Measurements from ENCODE around the gene RXFP2. TPM values are rescaled to one million over a fixed set of nuclear protein-coding genes. Genes with fewer than 3 reads are reported as not detected.

The RXFP2 gene
- total and polyA plus RNA-seq, 10 donors = not detected

- H3K4me3 ChIP-seq = no peak overlapping the region
- WGBS, 5 donors = 79 to 88% (median 86%) methylated on average over 3 of the region's 3 CpGs
Measured at GRCh38 chr13:31747291-31747690, 8.0 kb downstream of the RXFP2 start.

GRCh38 chr13:31747966-31748365 lies 8.6 kb downstream of the RXFP2 start:
- intact Hi-C loops (cut with DNase I; ENCODE audit: low total_unique reads) = no loop called here
- WGBS, 5 donors = 81 to 88% (median 82%) methylated on average over 2 of the region's 2 CpGs
- Histone ChIP-seq H3K4me1 (peaks cover 0 to 8% (median 0%) of the 10 kb centered on the region in 6 donors), H3K36me3 (no peaks in the 10 kb centered on the region), H3K9me3 (no peaks in the 10 kb centered on the region), H3K27ac (no peak overlapping the region), H3K27me3 (replicated peaks in 1 of 7) (peaks cover 0 to 41% (median 0%) of the 10 kb centered on the region in 7 donors), H3K4me3 (no peak overlapping the region)
- no peak for DNase-seq
- no peak for TF ChIP-seq POLR2A (IDR thresholded peaks at IDR 0.05)
- no peak for TF ChIP-seq POLR2AphosphoS5 (IDR thresholded peaks at IDR 0.05)
- TF ChIP-seq, protein P1, sequence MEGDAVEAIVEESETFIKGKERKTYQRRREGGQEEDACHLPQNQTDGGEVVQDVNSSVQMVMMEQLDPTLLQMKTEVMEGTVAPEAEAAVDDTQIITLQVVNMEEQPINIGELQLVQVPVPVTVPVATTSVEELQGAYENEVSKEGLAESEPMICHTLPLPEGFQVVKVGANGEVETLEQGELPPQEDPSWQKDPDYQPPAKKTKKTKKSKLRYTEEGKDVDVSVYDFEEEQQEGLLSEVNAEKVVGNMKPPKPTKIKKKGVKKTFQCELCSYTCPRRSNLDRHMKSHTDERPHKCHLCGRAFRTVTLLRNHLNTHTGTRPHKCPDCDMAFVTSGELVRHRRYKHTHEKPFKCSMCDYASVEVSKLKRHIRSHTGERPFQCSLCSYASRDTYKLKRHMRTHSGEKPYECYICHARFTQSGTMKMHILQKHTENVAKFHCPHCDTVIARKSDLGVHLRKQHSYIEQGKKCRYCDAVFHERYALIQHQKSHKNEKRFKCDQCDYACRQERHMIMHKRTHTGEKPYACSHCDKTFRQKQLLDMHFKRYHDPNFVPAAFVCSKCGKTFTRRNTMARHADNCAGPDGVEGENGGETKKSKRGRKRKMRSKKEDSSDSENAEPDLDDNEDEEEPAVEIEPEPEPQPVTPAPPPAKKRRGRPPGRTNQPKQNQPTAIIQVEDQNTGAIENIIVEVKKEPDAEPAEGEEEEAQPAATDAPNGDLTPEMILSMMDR (IDR thresholded peaks at IDR 0.05 in 8 of 11, conservative IDR thresholded peaks at IDR 0.05 in 3 of 11) = no peak

More at GRCh38 chr13:31747291-31747690, 8.0 kb downstream of the RXFP2 start:
- Histone ChIP-seq H3K9me3 (no peaks in the 10 kb centered on the region), H3K27me3 (replicated peaks in 1 of 7) (peaks cover 0 to 35% (median 0%) of the 10 kb centered on the region in 7 donors), H3K4me1 (peaks cover 0 to 10% (median under 1%) of the 10 kb centered on the region in 6 donors), H3K27ac (no peak overlapping the region), H3K36me3 (no peaks in the 10 kb centered on the region)
- TF ChIP-seq, protein P1 (IDR thresholded peaks at IDR 0.05 in 8 of 11, conservative IDR thresholded peaks at IDR 0.05 in 3 of 11) = no peak
- TF ChIP-seq POLR2A (IDR thresholded peaks at IDR 0.05) = no peak
- intact Hi-C loops (cut with DNase I; ENCODE audit: low total_unique reads) = no loop called here
- no peak for DNase-seq

- WGBS, 5 donors = 72 to 83% (median 78%) methylated on average over 4 of the region's 4 CpGs
- Histone ChIP-seq H3K4me3 (no peak overlapping the region), H3K27ac (no peak overlapping the region), H3K36me3 (no peaks in the 10 kb centered on the region), H3K9me3 (no peaks in the 10 kb centered on the region), H3K4me1 (peaks cover 0 to 8% (median 0%) of the 10 kb centered on the region in 6 donors), H3K27me3 (replicated peaks in 1 of 7) (peaks cover 0 to 48% (median 0%) of the 10 kb centered on the region in 7 donors)
- TF ChIP-seq, protein P1 (IDR thresholded peaks at IDR 0.05 in 8 of 11, conservative IDR thresholded peaks at IDR 0.05 in 3 of 11) = no peak
- no peak for TF ChIP-seq POLR2AphosphoS5 (IDR thresholded peaks at IDR 0.05)
- no peak for TF ChIP-seq POLR2A (IDR thresholded peaks at IDR 0.05)
- DNase-seq = no peak
- intact Hi-C loops (cut with DNase I; ENCODE audit: low total_unique reads) = no loop called here
Measured at GRCh38 chr13:31749929-31750328, 10.6 kb downstream of the RXFP2 start.

GRCh38 chr13:31755211-31755610 lies 15.9 kb downstream of the RXFP2 start:
- Histone ChIP-seq H3K27ac (no peak overlapping the region), H3K27me3 (replicated peaks in 1 of 7) (peaks cover 0 to 42% (median 0%) of the 10 kb centered on the region in 7 donors), H3K4me1 (no peaks in the 10 kb centered on the region), H3K36me3 (no peaks in the 10 kb centered on the region), H3K9me3 (no peaks in the 10 kb centered on the region), H3K4me3 (no peak overlapping the region)
- DNase-seq = no peak
- 78 to 92% (median 82%) methylated on average over 6 of the region's 6 CpGs for WGBS, 5 donors
- TF ChIP-seq, protein P1 (IDR thresholded peaks at IDR 0.05 in 8 of 11, conservative IDR thresholded peaks at IDR 0.05 in 3 of 11) = no peak
- no peak for TF ChIP-seq POLR2A (IDR thresholded peaks at IDR 0.05)
- TF ChIP-seq POLR2AphosphoS5 (IDR thresholded peaks at IDR 0.05) = no peak
- intact Hi-C loops (cut with DNase I; ENCODE audit: low total_unique reads) = no loop called here

Data from spleen (tissue), 11 donors.